Astrocyte of the cerebellum (primary cell): ENCODE data around the gene CREB5.

Experiments
- DNase-seq: peaks from one replicate; pipeline ENCODE4 v3.0.0-alpha.2; 2011; ENCODE audit warnings: low read depth
- H3K4me3 ChIP-seq: 2 replicates; pipeline ENCODE4 v1.5.1; 2011; ENCODE audit warnings: mild to moderate bottlenecking, low read depth, low read length, moderate library complexity
- in situ Hi-C: cut with HindIII; loops from 2 replicates; pipeline ENCODE4 v1.10.0; 2017; ENCODE audit warnings: low sequenced_read_pairs
- TF ChIP-seq, protein P1 (sequence below): IDR thresholded peaks from 2 replicates; pipeline ENCODE4 v1.5.1; 2012; ENCODE audit warnings: low read length, low read depth, moderate library complexity, mild to moderate bottlenecking; ENCODE audit errors: missing control alignments

CREB5 gene

DNA sequence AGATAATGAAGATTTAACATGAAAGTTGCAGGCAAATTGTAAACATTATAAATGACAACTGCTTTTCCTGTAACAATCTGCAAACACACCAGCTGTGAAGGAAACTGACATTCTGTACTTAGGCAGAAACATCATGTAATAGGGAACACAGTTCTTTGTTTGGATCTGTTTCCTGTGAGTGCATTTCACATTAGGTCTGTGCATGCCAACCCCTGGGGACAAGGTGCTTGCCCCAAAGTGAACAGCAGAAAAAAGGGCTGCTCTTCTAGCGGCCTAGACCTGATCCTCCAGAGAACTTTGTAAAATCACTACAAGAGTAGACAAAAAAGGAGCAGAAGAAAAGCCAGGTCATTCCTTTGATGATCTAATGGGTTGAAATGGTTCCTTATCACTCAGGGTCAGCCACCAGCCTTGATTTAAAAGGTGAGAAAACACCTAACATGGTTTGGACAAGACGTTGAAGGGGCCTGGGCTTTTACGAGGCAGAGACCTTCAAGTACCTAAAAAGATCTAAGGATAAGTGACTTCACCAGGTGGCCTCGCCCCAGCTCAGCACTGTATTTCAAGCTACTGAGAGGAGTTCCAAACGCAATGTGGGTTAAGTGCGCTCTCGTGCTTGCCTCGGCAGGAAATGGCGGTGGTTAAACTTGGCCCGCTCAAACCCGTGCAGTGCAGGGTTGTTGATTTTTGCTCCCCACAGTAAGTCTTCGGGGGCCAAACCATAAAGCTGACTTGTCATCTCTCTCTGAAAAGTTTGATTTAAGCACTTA, 249.7 kb downstream of the CREB5 start:
- TF ChIP-seq, protein P1, sequence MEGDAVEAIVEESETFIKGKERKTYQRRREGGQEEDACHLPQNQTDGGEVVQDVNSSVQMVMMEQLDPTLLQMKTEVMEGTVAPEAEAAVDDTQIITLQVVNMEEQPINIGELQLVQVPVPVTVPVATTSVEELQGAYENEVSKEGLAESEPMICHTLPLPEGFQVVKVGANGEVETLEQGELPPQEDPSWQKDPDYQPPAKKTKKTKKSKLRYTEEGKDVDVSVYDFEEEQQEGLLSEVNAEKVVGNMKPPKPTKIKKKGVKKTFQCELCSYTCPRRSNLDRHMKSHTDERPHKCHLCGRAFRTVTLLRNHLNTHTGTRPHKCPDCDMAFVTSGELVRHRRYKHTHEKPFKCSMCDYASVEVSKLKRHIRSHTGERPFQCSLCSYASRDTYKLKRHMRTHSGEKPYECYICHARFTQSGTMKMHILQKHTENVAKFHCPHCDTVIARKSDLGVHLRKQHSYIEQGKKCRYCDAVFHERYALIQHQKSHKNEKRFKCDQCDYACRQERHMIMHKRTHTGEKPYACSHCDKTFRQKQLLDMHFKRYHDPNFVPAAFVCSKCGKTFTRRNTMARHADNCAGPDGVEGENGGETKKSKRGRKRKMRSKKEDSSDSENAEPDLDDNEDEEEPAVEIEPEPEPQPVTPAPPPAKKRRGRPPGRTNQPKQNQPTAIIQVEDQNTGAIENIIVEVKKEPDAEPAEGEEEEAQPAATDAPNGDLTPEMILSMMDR = no peak
- no peak overlapping the region for H3K4me3 ChIP-seq
- in situ Hi-C loops = no loop called here
- DNase-seq = no peak

DNA sequence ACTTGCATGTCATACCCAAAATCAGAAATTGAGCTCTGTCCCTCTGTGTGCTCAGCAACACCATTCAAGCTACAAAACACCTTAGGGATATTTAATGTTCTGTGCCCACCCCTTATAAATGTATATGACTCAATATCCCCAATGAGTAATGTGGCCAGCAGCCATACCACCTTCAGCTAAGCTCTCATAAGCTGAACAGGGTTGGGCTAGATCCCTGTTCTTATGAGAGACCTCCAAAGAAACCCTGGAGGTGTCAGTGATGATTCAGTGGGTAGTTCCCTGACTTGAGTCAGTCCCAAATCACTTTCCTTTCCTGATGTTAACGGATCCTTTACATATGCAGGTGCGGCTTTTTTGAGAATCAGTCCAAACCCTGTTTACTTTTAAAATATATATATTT, 253.8 kb downstream of the CREB5 start:
- in situ Hi-C loops = no loop called here

DNA sequence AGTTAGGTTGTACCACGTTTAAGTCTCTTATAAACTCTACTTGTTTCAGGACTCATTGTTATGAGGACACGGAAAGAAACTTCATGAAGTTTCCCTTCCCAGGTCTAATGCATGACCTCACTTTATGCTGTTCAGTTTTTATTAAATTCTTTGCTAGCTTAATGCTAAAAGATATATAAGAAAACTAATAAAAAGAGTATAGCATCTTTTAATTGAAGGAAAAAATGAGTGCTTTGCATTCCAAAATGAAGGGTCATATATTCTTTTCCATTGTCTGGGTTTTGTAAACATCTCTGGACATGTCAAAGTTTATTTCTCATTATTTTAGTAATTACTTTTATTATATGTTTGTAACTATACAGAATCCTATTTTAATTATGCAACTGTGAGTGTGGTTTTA, 255.8 kb downstream of the CREB5 start:
- in situ Hi-C loops = no loop called here
- TF ChIP-seq, protein P1 = no peak

More for the DNA sequence above, 253.8 kb downstream of the CREB5 start:
- no peak overlapping the region for H3K4me3 ChIP-seq
- TF ChIP-seq, protein P1 = no peak
- no peak for DNase-seq

DNA sequence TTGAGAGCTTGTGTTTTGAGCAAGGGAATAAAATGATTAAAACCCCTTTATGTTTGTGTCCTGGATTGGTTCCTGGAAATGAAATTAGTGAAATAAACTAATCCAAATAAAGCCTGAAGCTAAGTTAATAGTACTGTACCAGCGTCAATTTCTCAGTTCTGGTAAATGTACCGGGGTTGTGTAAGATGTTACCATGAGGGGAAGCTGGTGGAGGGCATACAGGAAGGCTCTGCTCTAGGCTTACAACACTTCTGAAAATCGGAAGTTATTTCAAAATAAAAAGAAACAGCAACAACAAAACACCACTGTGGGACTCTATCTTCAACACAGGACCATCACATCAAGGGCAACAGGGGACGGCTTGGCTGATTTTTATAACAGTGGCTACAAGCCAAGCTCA, 257.0 kb downstream of the CREB5 start:
- TF ChIP-seq, protein P1 = no peak
- no peak for DNase-seq
- in situ Hi-C loops = no loop called here
- no peak overlapping the region for H3K4me3 ChIP-seq

More for the DNA sequence above, 255.8 kb downstream of the CREB5 start:
- DNase-seq = no peak
- H3K4me3 ChIP-seq = no peak overlapping the region

DNA sequence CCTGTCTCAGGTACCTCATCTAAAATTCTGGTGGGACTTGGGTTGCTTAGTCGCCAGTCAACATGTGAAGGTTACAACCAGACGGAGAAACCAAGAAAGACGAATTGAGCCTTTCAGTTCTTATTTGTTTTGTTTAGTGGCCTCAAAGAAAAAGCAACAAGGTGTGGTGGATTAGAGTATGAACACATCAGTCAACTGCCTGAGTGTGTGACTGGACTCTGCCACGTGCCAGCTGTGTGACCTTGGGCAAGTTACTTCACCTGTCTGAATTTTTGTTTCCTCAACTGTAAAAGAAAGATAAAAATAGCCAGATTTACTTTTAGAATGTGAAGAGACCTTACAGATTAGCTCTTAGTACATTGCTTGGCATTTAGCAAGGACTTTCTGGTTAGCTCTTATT, 259.2 kb downstream of the CREB5 start:
- TF ChIP-seq, protein P1 = no peak
- H3K4me3 ChIP-seq = no peak overlapping the region
- no peak for DNase-seq
- in situ Hi-C loops = no loop called here

DNA sequence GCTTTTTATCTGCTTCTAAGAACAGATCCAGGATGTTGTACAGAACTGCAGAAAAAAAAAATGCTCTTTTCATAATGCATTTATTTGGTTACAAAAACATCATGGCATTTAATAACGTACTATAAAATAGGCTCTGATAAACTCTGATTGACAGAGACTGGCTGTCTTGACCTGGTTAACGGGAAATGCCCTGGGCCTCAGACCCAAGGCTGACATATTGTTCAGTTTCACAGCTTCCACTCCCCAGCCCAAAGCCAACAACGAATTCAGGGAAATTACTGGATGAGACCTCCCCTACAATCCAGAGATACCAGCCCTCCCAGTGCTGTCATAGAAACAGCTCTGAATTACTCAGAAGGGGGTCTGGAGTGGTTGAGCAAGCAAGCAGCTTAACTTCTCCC, 260.1 kb downstream of the CREB5 start:
- in situ Hi-C loops = no loop called here
- H3K4me3 ChIP-seq = no peak overlapping the region
- DNase-seq = no peak
- TF ChIP-seq, protein P1 = no peak

DNA sequence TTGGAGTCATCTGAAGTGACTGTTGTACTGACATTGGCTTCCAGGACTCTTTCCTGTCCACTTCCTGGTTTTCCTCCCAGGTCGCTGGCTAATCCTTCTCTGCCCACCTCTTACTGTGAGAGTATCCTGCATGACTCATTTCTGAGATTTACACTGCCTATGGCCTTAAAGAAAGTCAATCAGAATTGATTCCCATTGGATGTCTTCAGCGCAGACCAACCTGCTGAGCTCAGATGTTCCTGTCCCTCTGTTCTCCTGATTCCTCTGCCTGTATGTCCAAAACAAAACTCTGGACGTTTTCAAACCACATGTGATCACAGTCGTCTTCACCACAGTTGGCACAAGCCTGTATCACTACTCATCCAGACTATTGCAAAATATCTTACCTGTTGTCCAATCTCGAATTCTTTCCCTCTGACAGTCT, 262.1 kb downstream of the CREB5 start:
- TF ChIP-seq, protein P1 = no peak
- H3K4me3 ChIP-seq = no peak overlapping the region
- in situ Hi-C loops = no loop called here
- DNase-seq = no peak
